ENCODE data around the gene BRAF. TPM values are rescaled to one million over a fixed set of nuclear protein-coding genes. Genes with fewer than 3 reads are reported as not detected.

The BRAF gene
- total and polyA plus RNA-seq, 2 donors from 2014 or later: 8.0 to 43.9 TPM

DNA sequence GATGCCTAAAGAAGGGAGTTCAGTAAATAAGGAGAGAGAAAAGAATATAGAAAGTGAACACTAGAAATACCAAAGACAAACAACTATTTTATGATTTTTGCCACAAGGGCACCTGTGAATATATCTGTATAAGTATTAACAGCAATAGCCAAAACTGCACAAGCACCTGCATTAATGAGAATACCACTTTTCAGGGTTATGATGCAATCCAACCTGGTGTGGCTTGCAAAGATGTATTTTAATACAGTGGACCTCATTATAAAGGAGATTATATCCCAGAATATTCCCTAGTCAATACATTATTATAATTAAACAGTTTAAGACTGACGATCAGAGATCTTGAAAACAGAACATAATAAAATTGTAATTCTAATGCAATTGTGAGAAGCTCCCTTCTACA lies 4.0 kb downstream of the BRAF start:
- no peak overlapping the region for H3K9ac ChIP-seq (ENCODE audit: low read length in 3 of 3)
- H3K9me3 ChIP-seq (ENCODE audit: control insufficient read depth in 2 of 3, insufficient read depth in 1 of 3, low read length in 3 of 3): no peaks in the 10 kb centered on the region
- FAIRE-seq: no peak
- H3K27me3 ChIP-seq (ENCODE audit: control insufficient read depth, insufficient read depth, low read length): no peaks in the 10 kb centered on the region
- no peak overlapping the region for H3K4me3 ChIP-seq (ENCODE audit: low read length in 3 of 3)
- TF ChIP-seq, protein P1, sequence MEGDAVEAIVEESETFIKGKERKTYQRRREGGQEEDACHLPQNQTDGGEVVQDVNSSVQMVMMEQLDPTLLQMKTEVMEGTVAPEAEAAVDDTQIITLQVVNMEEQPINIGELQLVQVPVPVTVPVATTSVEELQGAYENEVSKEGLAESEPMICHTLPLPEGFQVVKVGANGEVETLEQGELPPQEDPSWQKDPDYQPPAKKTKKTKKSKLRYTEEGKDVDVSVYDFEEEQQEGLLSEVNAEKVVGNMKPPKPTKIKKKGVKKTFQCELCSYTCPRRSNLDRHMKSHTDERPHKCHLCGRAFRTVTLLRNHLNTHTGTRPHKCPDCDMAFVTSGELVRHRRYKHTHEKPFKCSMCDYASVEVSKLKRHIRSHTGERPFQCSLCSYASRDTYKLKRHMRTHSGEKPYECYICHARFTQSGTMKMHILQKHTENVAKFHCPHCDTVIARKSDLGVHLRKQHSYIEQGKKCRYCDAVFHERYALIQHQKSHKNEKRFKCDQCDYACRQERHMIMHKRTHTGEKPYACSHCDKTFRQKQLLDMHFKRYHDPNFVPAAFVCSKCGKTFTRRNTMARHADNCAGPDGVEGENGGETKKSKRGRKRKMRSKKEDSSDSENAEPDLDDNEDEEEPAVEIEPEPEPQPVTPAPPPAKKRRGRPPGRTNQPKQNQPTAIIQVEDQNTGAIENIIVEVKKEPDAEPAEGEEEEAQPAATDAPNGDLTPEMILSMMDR (IDR thresholded peaks at IDR 0.05; ENCODE audit: borderline replicate concordance, extremely low read depth, insufficient read depth): no peak
- H3K4me1 ChIP-seq (ENCODE audit: control insufficient read depth in 2 of 3, insufficient read depth in 2 of 3, low read depth in 1 of 3, low read length in 3 of 3): peaks cover 0 to 5% (median 0%) of the 10 kb centered on the region in 3 donors
- H3K36me3 ChIP-seq (ENCODE audit: control insufficient read depth in 2 of 3, insufficient read depth in 3 of 3, low read length in 3 of 3): no peaks in the 10 kb centered on the region
- no peak overlapping the region for H3K27ac ChIP-seq (ENCODE audit: low read depth in 2 of 2, low read length in 2 of 2)
- intact Hi-C loops (cut with DNase I): no loop called here
- DNase-seq: no peak

DNA sequence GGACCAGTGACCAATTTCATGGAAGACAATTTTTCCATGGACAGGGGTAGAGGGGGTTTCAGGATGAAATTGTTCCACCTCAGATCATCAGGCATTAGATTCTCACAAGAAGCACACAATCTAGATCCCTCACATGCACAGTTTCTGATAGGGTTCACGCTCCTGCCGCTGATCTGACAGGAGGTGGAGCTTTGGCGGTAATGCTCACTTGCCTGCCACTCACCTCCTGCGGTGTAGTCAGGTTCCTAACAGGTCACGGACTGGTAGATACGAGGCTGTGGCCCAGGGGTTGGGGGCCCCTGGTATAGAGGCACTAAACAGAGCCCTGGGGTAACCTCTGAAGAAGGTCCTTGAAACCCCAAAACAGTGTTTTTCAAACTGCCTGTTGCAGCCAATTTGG lies 6.5 kb downstream of the BRAF start:
- TF ChIP-seq, protein P1 (IDR thresholded peaks at IDR 0.05; ENCODE audit: borderline replicate concordance, extremely low read depth, insufficient read depth): no peak
- intact Hi-C loops (cut with DNase I): no loop called here
- no peaks in the 10 kb centered on the region for H3K9me3 ChIP-seq (ENCODE audit: control insufficient read depth in 2 of 3, insufficient read depth in 1 of 3, low read length in 3 of 3)
- no peaks in the 10 kb centered on the region for H3K36me3 ChIP-seq (ENCODE audit: control insufficient read depth in 2 of 3, insufficient read depth in 3 of 3, low read length in 3 of 3)
- no peaks in the 10 kb centered on the region for H3K4me1 ChIP-seq (ENCODE audit: control insufficient read depth in 2 of 3, insufficient read depth in 2 of 3, low read depth in 1 of 3, low read length in 3 of 3)
- H3K4me3 ChIP-seq (ENCODE audit: low read length in 3 of 3): no peak overlapping the region
- H3K27ac ChIP-seq (ENCODE audit: low read depth in 2 of 2, low read length in 2 of 2): no peak overlapping the region
- no peak overlapping the region for H3K9ac ChIP-seq (ENCODE audit: low read length in 3 of 3)
- no peaks in the 10 kb centered on the region for H3K27me3 ChIP-seq (ENCODE audit: control insufficient read depth, insufficient read depth, low read length)
- FAIRE-seq (no peak), DNase-seq (no peak)

- Histone ChIP-seq H3K4me1 (ENCODE audit: control insufficient read depth in 2 of 3, insufficient read depth in 2 of 3, low read depth in 1 of 3, low read length in 3 of 3) (peaks cover 0 to 4% (median 0%) of the 10 kb centered on the region in 3 donors), H3K4me3 (ENCODE audit: low read length in 3 of 3) (no peak overlapping the region)
- intact Hi-C loops (cut with DNase I): no loop called here
Observed at GRCh38 chr7:140917258-140917657, 7.5 kb downstream of the BRAF start.

More at GRCh38 chr7:140917258-140917657, 7.5 kb downstream of the BRAF start:
- Histone ChIP-seq H3K9ac (ENCODE audit: low read length in 3 of 3) (no peak overlapping the region), H3K9me3 (ENCODE audit: control insufficient read depth in 2 of 3, insufficient read depth in 1 of 3, low read length in 3 of 3) (no peaks in the 10 kb centered on the region), H3K27ac (ENCODE audit: low read depth in 2 of 2, low read length in 2 of 2) (no peak overlapping the region), H3K27me3 (ENCODE audit: control insufficient read depth, insufficient read depth, low read length) (no peaks in the 10 kb centered on the region), H3K36me3 (ENCODE audit: control insufficient read depth in 2 of 3, insufficient read depth in 3 of 3, low read length in 3 of 3) (no peaks in the 10 kb centered on the region)
- TF ChIP-seq, protein P1 (IDR thresholded peaks at IDR 0.05; ENCODE audit: borderline replicate concordance, extremely low read depth, insufficient read depth): no peak
- FAIRE-seq (no peak), DNase-seq (no peak)
